Endothelial cell (in vitro differentiated cells): Measurements from ENCODE around the gene LRRC74A. TPM values are rescaled to one million over a fixed set of nuclear protein-coding genes. Genes with fewer than 3 reads are reported as not detected.

Source experiments
- DNase-seq: peaks from one replicate; pipeline ENCODE4 v3.0.0; 2021; ENCODE audit warnings: low spot score
- H3K27ac Mint-ChIP-seq: one replicate; pipeline ENCODE4 v1.8.0; 2021; ENCODE audit warnings: mixed read lengths, inconsistent platforms; ENCODE audit not compliant: unreplicated experiment
- H3K27me3 Mint-ChIP-seq: one replicate; pipeline ENCODE4 v1.8.0; 2021; ENCODE audit warnings: mild to moderate bottlenecking, moderate library complexity, mixed read lengths, inconsistent platforms; ENCODE audit not compliant: unreplicated experiment
- H3K36me3 Mint-ChIP-seq: one replicate; pipeline ENCODE4 v1.8.0; 2021; ENCODE audit warnings: mild to moderate bottlenecking, low read depth, mixed read lengths, inconsistent platforms; ENCODE audit not compliant: unreplicated experiment
- H3K4me1 Mint-ChIP-seq: one replicate; pipeline ENCODE4 v1.8.0; 2021; ENCODE audit warnings: mild to moderate bottlenecking, mixed read lengths, inconsistent platforms; ENCODE audit not compliant: unreplicated experiment
- H3K4me3 Mint-ChIP-seq: one replicate; pipeline ENCODE4 v1.8.0; 2021; ENCODE audit warnings: mild to moderate bottlenecking, mixed read lengths, inconsistent platforms; ENCODE audit not compliant: unreplicated experiment
- H3K9me3 Mint-ChIP-seq: one replicate; pipeline ENCODE4 v1.8.0; 2021; ENCODE audit warnings: mixed read lengths, inconsistent platforms; ENCODE audit not compliant: unreplicated experiment
- CTCF ChIP-seq: fragments of 200-600 bp; sonication (generic); IDR thresholded peaks from one replicate; pipeline ENCODE4 v1.5.0; 2021; ENCODE audit warnings: antibody characterized with exemption; ENCODE audit not compliant: unreplicated experiment
- total RNA-seq: library from RNA; stranded (reverse); fragmentation: NEBNext Ultra II Directional; extraction: Animal tissue kit (Norgen Biotek cat#: 25700); gene quantifications from one replicate; pipeline ENCODE4 v1.2.1, GENCODE V29; 2021; ENCODE audit not compliant: unreplicated experiment

The LRRC74A gene
- total RNA-seq, 1 donor from 2014 or later, result not detected

DNA sequence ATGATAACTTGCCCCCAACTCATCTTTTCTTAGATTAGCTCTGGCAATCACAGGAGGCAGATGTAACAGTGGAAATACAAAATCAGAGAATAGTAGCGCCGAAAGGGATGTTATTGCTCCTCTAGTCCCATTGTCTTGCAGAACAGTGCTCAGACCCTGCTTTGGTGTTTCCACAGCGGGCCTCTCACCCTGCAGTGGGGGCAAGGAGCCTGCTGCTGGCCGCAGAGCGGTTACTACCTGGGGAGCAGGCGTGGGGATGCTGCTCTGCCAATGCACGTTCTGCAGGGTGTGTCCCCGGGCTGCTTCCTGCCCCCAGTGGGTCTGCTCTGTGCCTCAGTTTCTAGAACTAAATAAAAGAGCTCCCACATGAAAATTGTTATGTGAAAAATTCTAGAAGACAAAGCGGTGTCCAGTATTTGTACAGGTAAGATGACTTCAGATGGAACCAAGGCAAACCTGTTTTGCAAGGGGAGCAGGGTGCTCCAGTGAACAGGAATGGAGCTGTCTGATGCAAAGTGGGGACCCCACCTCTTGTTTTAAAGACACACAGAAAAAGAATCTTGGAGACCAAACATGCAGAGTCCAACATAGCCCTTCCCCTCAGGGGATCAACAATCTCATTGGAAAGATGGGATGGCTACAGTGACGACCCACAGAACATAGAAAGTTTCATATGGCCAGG, 35.5 kb downstream of the LRRC74A start:
- no peak for DNase-seq
- Mint-ChIP-seq H3K4me3 (no peak overlapping the region), H3K9me3 (no peaks in the 10 kb centered on the region), H3K4me1 (peaks cover 60% of the 10 kb centered on the region), H3K27me3 (peaks cover 12% of the 10 kb centered on the region), H3K36me3 (no peaks in the 10 kb centered on the region), H3K27ac (no peak overlapping the region)
- no peak for TF ChIP-seq CTCF

DNA sequence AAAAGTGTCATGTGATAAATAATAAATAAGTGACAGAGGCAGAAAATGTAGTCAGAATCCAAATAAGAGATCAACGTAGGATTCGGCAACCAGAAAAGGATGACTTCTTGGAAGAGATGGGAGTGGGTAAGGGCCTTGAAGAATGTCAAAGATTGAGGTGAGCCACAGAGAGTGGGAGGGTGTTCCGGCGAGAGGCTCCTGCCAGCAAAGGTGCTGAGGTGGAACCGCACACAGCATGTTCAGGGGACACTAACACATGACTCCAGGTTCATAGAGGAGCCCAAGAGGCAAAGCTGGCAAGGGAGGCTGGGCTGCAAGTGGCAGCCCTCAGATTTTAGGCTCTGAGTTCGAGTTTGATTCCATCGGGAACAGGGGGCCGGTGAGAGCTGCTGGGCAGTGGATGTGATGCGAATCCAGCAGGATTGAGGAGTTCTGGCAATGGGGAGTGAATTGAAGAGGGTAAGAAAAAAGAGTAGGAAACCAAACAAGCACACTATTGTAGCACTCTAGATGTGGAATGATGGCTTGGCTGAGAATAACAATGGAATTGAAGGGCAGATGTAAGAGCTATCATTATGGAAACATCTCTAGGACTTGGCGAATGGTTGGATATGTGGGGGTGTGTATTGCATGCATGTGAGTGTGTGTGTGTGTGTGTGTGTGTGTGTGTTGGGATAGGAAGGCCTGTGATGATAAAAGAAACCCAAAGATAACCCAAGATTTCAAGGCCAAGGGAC, 36.5 kb downstream of the LRRC74A start:
- peaks cover 12% of the 10 kb centered on the region for H3K27me3 Mint-ChIP-seq
- H3K9me3 Mint-ChIP-seq, result no peaks in the 10 kb centered on the region
- no peaks in the 10 kb centered on the region for H3K36me3 Mint-ChIP-seq
- peak overlapping the region; percentile 33 for H3K4me3 Mint-ChIP-seq
- no peak for TF ChIP-seq CTCF
- DNase-seq, result no peak
- H3K4me1 Mint-ChIP-seq, result peaks cover 60% of the 10 kb centered on the region
- no peak overlapping the region for H3K27ac Mint-ChIP-seq

- peaks cover 58% of the 10 kb centered on the region for H3K4me1 Mint-ChIP-seq
- TF ChIP-seq CTCF, result no peak
- no peaks in the 10 kb centered on the region for H3K9me3 Mint-ChIP-seq
- DNase-seq, result peak; percentile 38
- peaks cover 14% of the 10 kb centered on the region for H3K27me3 Mint-ChIP-seq
- no peaks in the 10 kb centered on the region for H3K36me3 Mint-ChIP-seq
- peak overlapping the region; percentile 67 for H3K27ac Mint-ChIP-seq
- no peak overlapping the region for H3K4me3 Mint-ChIP-seq
Measured at GRCh38 chr14:76863724-76864407, 37.7 kb downstream of the LRRC74A start.

DNA sequence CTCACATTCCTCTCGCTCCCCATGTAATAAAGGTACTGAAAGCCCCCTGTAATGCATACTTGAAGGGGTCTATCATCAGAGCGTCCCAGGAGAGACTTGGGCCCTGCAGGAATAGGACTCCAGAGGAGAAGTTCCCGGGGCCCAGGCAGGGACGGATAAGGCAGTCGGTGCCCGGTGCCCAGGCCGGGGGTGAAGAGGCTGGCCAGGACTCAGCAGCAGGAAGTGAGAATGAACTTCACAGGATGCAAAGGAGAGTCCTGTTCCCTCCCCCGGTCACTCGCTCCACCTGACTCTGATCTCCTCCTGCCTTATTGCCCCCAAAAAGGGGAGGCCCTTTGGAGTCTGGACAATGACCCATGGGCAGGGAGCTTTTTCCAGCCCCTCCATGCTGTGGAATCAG, 40.2 kb downstream of the LRRC74A start:
- Mint-ChIP-seq H3K27me3 (peaks cover 15% of the 10 kb centered on the region), H3K27ac (no peak overlapping the region), H3K9me3 (no peaks in the 10 kb centered on the region), H3K36me3 (no peaks in the 10 kb centered on the region), H3K4me3 (no peak overlapping the region), H3K4me1 (peaks cover 40% of the 10 kb centered on the region)
- no peak for DNase-seq
- no peak for TF ChIP-seq CTCF
